Parietal lobe (tissue), 2 donors: ENCODE data around the gene SNAPC3. TPM values are rescaled to one million over a fixed set of nuclear protein-coding genes. Genes with fewer than 3 reads are reported as not detected.

Experiments
- small RNA-seq: library from RNA; depleted of rRNA; stranded (forward); fragments of <200 nt; gene quantifications from one replicate; pipeline ENCODE3, GENCODE V24; 2014; ENCODE audit warnings: low replicate concordance
- total RNA-seq: library from RNA; depleted of rRNA; stranded (reverse); fragments of >200 nt; gene quantifications from one replicate; pipeline ENCODE4 v1.2.3, GENCODE V29; 2014

Gene SNAPC3
- total RNA-seq, result 132 TPM

GRCh38 chr9:15422372-15423230 lies at the start of gene SNAPC3:
Gene SNAPC3 (plus strand): TSS chr9:15422876. CDS start chr9:15422880, 4 bp downstream.

GRCh38 chr9:15510789-15511575 lies 88.3 kb downstream of the SNAPC3 start, which contains the start of gene PSIP1:
Gene PSIP1 (minus strand): TSS chr9:15510970. CDS start chr9:15510188, 782 bp downstream.

Small RNAs within 50 kb of the gene (small RNA-seq; reads per million reads assigned to genes)
- not detected for gene RNU6-319P

Other genes starting within 250 kb of the SNAPC3 start
- 11.3 TPM for gene TTC39B, start 115.7 kb upstream of the SNAPC3 start, total RNA-seq
- 187 TPM for gene PSIP1, start 88.1 kb downstream of the SNAPC3 start, total RNA-seq
- gene CCDC171, start 130.2 kb downstream of the SNAPC3 start, total RNA-seq, result 75.1 TPM